WTC11 (cell line): ENCODE data around the gene BFSP2. TPM values are rescaled to one million over a fixed set of nuclear protein-coding genes. Genes with fewer than 3 reads are reported as not detected.

ENCODE experiments used
- ATAC-seq: fragments of 200-7000 bp; cut with Tn5 transposase; 2 replicates; pipeline ENCODE4 v1.10.0; 2021; ENCODE audit warnings: mild to moderate bottlenecking, moderate library complexity
- CTCF ChIA-PET: fragments of 300-600 bp; sonication (Branson Sonifier 250); formaldehyde crosslinking; loops from one replicate; lab custom pipeline; 2021; ENCODE audit warnings: antibody characterized with exemption; lab: Charles Lee
- POLR2A ChIA-PET: fragments of 350-600 bp; sonication (Branson Sonifier 250); formaldehyde crosslinking; loops from one replicate; lab custom pipeline; 2021; ENCODE audit warnings: antibody characterized with exemption; lab: Charles Lee
- DNase-seq: peaks from one replicate; pipeline ENCODE4 v3.0.0; 2021; ENCODE audit warnings: low spot score
- H3K27ac Mint-ChIP-seq: 2 replicates; pipeline ENCODE4 v1.8.0; 2021; ENCODE audit warnings: mixed read lengths
- H3K27me3 Mint-ChIP-seq: 2 replicates; pipeline ENCODE4 v1.8.0; 2021; ENCODE audit warnings: low read depth, mild to moderate bottlenecking, moderate library complexity, mixed read lengths
- H3K36me3 Mint-ChIP-seq: 2 replicates; pipeline ENCODE4 v1.8.0; 2021; ENCODE audit warnings: mixed read lengths
- H3K4me1 Mint-ChIP-seq: 2 replicates; pipeline ENCODE4 v1.8.0; 2022; ENCODE audit warnings: mixed read lengths
- H3K4me3 Mint-ChIP-seq: 2 replicates; pipeline ENCODE4 v1.8.0; 2021; ENCODE audit warnings: mild to moderate bottlenecking, moderate library complexity, mixed read lengths
- H3K9me3 Mint-ChIP-seq: 2 replicates; pipeline ENCODE4 v1.8.0; 2021; ENCODE audit warnings: mixed read lengths
- CBFB ChIP-seq: sonication (generic); formaldehyde crosslinking; IDR thresholded peaks from 2 replicates; pipeline ENCODE4 v1.8.1; 2022; ENCODE audit warnings: mild to moderate bottlenecking, low read depth, missing genetic modification reagents
- ELF4 ChIP-seq: sonication (generic); formaldehyde crosslinking; IDR thresholded peaks from 2 replicates; pipeline ENCODE4 v1.8.1; 2022; ENCODE audit warnings: low read depth, mild to moderate bottlenecking, moderate library complexity, missing genetic modification reagents
- ETV6 ChIP-seq: sonication (generic); formaldehyde crosslinking; IDR thresholded peaks from 2 replicates; pipeline ENCODE4 v1.8.1; 2022; ENCODE audit warnings: mild to moderate bottlenecking, missing genetic modification reagents
- FOXJ3 ChIP-seq: sonication (generic); formaldehyde crosslinking; IDR thresholded peaks from 2 replicates; pipeline ENCODE4 v1.9.0; 2021; ENCODE audit warnings: missing genetic modification reagents, mild to moderate bottlenecking, borderline replicate concordance
- GABPB1 ChIP-seq: sonication (generic); formaldehyde crosslinking; IDR thresholded peaks from 2 replicates; pipeline ENCODE4 v1.8.1; 2023; ENCODE audit warnings: mild to moderate bottlenecking, missing genetic modification reagents
- HMGXB4 ChIP-seq: sonication (generic); formaldehyde crosslinking; IDR thresholded peaks from 2 replicates; pipeline ENCODE4 v1.8.1; 2023; ENCODE audit warnings: mild to moderate bottlenecking, moderate library complexity, missing genetic modification reagents
- NFYB ChIP-seq: sonication (generic); formaldehyde crosslinking; conservative IDR thresholded peaks from 2 replicates; pipeline ENCODE4 v1.8.0; 2022; ENCODE audit warnings: low read depth, missing genetic modification reagents
- SMAD3 ChIP-seq: sonication (generic); formaldehyde crosslinking; IDR thresholded peaks from 2 replicates; pipeline ENCODE4 v1.8.0; 2022; ENCODE audit warnings: missing genetic modification reagents, mild to moderate bottlenecking, borderline replicate concordance
- TEAD4 ChIP-seq: sonication (generic); formaldehyde crosslinking; IDR thresholded peaks from 2 replicates; pipeline ENCODE4 v1.8.0; 2022; ENCODE audit warnings: mild to moderate bottlenecking, missing genetic modification reagents
- ZMAT4 ChIP-seq: fragments of 250-450 bp; sonication (Bioruptor Pico); IDR thresholded peaks from 2 replicates; pipeline ENCODE4 v1.9.0; 2021; ENCODE audit warnings: mild to moderate bottlenecking
- ZNF281 ChIP-seq: sonication (generic); formaldehyde crosslinking; IDR thresholded peaks from 2 replicates; pipeline ENCODE4 v1.8.0; 2023; ENCODE audit warnings: mild to moderate bottlenecking, missing genetic modification reagents
- ZNF532 ChIP-seq: fragments of 250-450 bp; sonication (Bioruptor Pico); IDR thresholded peaks from 2 replicates; pipeline ENCODE4 v1.9.0; 2021; ENCODE audit warnings: mild to moderate bottlenecking, borderline replicate concordance
- ZNF671 ChIP-seq: fragments of 250-450 bp; sonication (Bioruptor Pico); IDR thresholded peaks from 2 replicates; pipeline ENCODE4 v1.8.0; 2021; ENCODE audit warnings: mild to moderate bottlenecking
- total RNA-seq: library from RNA; stranded (reverse); gene quantifications from 3 replicates; pipeline ENCODE4 v1.2.3, GENCODE V29; 2021
- TF ChIP-seq, protein P1 (sequence below): sonication (generic); formaldehyde crosslinking; IDR thresholded peaks from 2 replicates; pipeline ENCODE4 v1.8.1; 2023; ENCODE audit warnings: mild to moderate bottlenecking, missing genetic modification reagents, borderline replicate concordance
- TF ChIP-seq, protein P2 (sequence below): sonication (generic); formaldehyde crosslinking; IDR thresholded peaks from 2 replicates; pipeline ENCODE4 v1.8.0; 2022; ENCODE audit warnings: mild to moderate bottlenecking, missing genetic modification reagents

Gene BFSP2
- total RNA-seq, 1 experiment from 2014 or later, result not detected

- TF ChIP-seq HMGXB4 (CRISPR knock-in tag) (no peak), ELF4 (no peak), ZNF671 (CRISPR knock-in tag) (no peak), NFYB (no peak)
- TF ChIP-seq, all 79 proteins: peak for 0
Observed at GRCh38 chr3:133414021-133414392, 14.2 kb downstream of the BFSP2 start (continued).

GRCh38 chr3:133418361-133418760 lies 18.5 kb downstream of the BFSP2 start:
- Mint-ChIP-seq H3K4me1 (no peaks in the 10 kb centered on the region), H3K27ac (no peak overlapping the region; the same call in 1 of the 2 replicates), H3K9me3 (no peaks in the 10 kb centered on the region), H3K4me3 (no peak overlapping the region), H3K27me3 (no peaks in the 10 kb centered on the region), H3K36me3 (no peaks in the 10 kb centered on the region)
- DNase-seq (no peak), ATAC-seq (no peak)
- ChIA-PET CTCF (no interaction called here), POLR2A (no interaction called here)
- TF ChIP-seq CBFB (CRISPR knock-in tag) (no peak), ETV6 (CRISPR knock-in tag) (no peak), FOXJ3 (CRISPR knock-in tag) (no peak), ZNF532 (CRISPR knock-in tag) (no peak), ZNF281 (CRISPR knock-in tag) (no peak), SMAD3 (CRISPR knock-in tag) (no peak), TEAD4 (CRISPR knock-in tag) (no peak), ZMAT4 (CRISPR knock-in tag) (no peak), GABPB1 (CRISPR knock-in tag) (no peak)
- TF ChIP-seq, protein P1, sequence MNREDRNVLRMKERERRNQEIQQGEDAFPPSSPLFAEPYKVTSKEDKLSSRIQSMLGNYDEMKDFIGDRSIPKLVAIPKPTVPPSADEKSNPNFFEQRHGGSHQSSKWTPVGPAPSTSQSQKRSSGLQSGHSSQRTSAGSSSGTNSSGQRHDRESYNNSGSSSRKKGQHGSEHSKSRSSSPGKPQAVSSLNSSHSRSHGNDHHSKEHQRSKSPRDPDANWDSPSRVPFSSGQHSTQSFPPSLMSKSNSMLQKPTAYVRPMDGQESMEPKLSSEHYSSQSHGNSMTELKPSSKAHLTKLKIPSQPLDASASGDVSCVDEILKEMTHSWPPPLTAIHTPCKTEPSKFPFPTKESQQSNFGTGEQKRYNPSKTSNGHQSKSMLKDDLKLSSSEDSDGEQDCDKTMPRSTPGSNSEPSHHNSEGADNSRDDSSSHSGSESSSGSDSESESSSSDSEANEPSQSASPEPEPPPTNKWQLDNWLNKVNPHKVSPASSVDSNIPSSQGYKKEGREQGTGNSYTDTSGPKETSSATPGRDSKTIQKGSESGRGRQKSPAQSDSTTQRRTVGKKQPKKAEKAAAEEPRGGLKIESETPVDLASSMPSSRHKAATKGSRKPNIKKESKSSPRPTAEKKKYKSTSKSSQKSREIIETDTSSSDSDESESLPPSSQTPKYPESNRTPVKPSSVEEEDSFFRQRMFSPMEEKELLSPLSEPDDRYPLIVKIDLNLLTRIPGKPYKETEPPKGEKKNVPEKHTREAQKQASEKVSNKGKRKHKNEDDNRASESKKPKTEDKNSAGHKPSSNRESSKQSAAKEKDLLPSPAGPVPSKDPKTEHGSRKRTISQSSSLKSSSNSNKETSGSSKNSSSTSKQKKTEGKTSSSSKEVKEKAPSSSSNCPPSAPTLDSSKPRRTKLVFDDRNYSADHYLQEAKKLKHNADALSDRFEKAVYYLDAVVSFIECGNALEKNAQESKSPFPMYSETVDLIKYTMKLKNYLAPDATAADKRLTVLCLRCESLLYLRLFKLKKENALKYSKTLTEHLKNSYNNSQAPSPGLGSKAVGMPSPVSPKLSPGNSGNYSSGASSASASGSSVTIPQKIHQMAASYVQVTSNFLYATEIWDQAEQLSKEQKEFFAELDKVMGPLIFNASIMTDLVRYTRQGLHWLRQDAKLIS, result no peak
- TF ChIP-seq, protein P2, sequence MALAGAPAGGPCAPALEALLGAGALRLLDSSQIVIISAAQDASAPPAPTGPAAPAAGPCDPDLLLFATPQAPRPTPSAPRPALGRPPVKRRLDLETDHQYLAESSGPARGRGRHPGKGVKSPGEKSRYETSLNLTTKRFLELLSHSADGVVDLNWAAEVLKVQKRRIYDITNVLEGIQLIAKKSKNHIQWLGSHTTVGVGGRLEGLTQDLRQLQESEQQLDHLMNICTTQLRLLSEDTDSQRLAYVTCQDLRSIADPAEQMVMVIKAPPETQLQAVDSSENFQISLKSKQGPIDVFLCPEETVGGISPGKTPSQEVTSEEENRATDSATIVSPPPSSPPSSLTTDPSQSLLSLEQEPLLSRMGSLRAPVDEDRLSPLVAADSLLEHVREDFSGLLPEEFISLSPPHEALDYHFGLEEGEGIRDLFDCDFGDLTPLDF (CRISPR knock-in tag), result no peak
